GM19351 (cell line): Measurements from ENCODE around the gene UBE2D1.
A peak's percentile ranks its signal among the peaks of the same experiment; 100 is the strongest.
"Not testable (repeated sequence)": the region's sequence is repeated elsewhere in the genome, so short reads cannot be mapped to it uniquely, and the experiment has no call there.

Experiments
- ATAC-seq: cut with Tn5 transposase; IDR thresholded peaks from one replicate; pipeline ENCODE4 v1.9.1; 2021; ENCODE audit warnings: mild to moderate bottlenecking, moderate library complexity; ENCODE audit not compliant: unreplicated experiment

Gene UBE2D1

GRCh38 chr10:58373442-58373827 is 38.6 kb downstream of the UBE2D1 start:
- no peak for ATAC-seq

- ATAC-seq, result no peak
Measured at GRCh38 chr10:58382489-58382995, 47.7 kb downstream of the UBE2D1 start.

- ATAC-seq, result peak; percentile 52
Measured at GRCh38 chr10:58384095-58384494, 49.3 kb downstream of the UBE2D1 start.

GRCh38 chr10:58384544-58384998 is 49.8 kb downstream of the UBE2D1 start:
- peak; percentile 1 for ATAC-seq

GRCh38 chr10:58384999-58385783 is 50.4 kb downstream of the UBE2D1 start, which contains the start of gene TFAM:
Gene TFAM (plus strand): TSS chr10:58385410. CDS start chr10:58385548, 138 bp downstream.
- ATAC-seq, result peak; percentile 79

- ATAC-seq, result peak; percentile 3
Measured at GRCh38 chr10:58385784-58386112, 50.9 kb downstream of the UBE2D1 start.

- no peak for ATAC-seq
Measured at GRCh38 chr10:58389024-58389423, 54.2 kb downstream of the UBE2D1 start.

GRCh38 chr10:58393317-58393716 is 58.5 kb downstream of the UBE2D1 start:
- ATAC-seq, result no peak

- ATAC-seq, result no peak
Measured at GRCh38 chr10:58394471-58394870, 59.7 kb downstream of the UBE2D1 start.

GRCh38 chr10:58396057-58396456 is 61.3 kb downstream of the UBE2D1 start:
- ATAC-seq, result no peak

- ATAC-seq, result no peak
Measured at GRCh38 chr10:58397830-58398229, 63.0 kb downstream of the UBE2D1 start.

- no peak for ATAC-seq
Measured at GRCh38 chr10:58399410-58399809, 64.6 kb downstream of the UBE2D1 start.

GRCh38 chr10:58400609-58401008 is 65.8 kb downstream of the UBE2D1 start:
- ATAC-seq, result no peak

GRCh38 chr10:58404001-58404400 is 69.2 kb downstream of the UBE2D1 start:
- ATAC-seq, result no peak

- ATAC-seq, result no peak
Measured at GRCh38 chr10:58409956-58410610, 75.3 kb downstream of the UBE2D1 start.

GRCh38 chr10:58412502-58412961 is 77.7 kb downstream of the UBE2D1 start:
- ATAC-seq, result no peak

GRCh38 chr10:58414270-58415041 is 79.7 kb downstream of the UBE2D1 start:
- no peak for ATAC-seq

- ATAC-seq, result no peak
Measured at GRCh38 chr10:58415757-58416156, 81.0 kb downstream of the UBE2D1 start.

- ATAC-seq, result not testable (repeated sequence)
Measured at GRCh38 chr10:58417902-58418301, 83.1 kb downstream of the UBE2D1 start.
